Right atrium auricular region (tissue), 2 donors: Measurements from ENCODE around the gene CAMTA1. TPM values are rescaled to one million over a fixed set of nuclear protein-coding genes. Genes with fewer than 3 reads are reported as not detected.

Experiments used
- DNase-seq: peaks from one replicate; pipeline ENCODE4 v3.0.0-alpha.2; 2019; ENCODE audit warnings: low spot score
- H3K27ac ChIP-seq, 2 donors: fragments of 200-600 bp; sonication (generic); 1 replicate in 1 of 2; 2 replicates in 1 of 2; pipeline ENCODE4 v1.5.1; 2016 to 2019
- H3K27me3 ChIP-seq, 2 donors: fragments of 200-600 bp; sonication (generic); one replicate each; pipeline versions ENCODE4 v1.5.1 to v1.6.0; 2017 to 2019
- H3K36me3 ChIP-seq: fragments of 200-600 bp; sonication (generic); one replicate; pipeline ENCODE4 v1.5.1; 2016
- H3K4me1 ChIP-seq, 2 donors: fragments of 200-600 bp; sonication (generic); one replicate each; pipeline versions ENCODE4 v1.5.1 to v1.6.0; 2017 to 2019
- H3K4me3 ChIP-seq, 2 donors: fragments of 200-600 bp; sonication (generic); 1 replicate in 1 of 2; 2 replicates in 1 of 2; pipeline ENCODE4 v1.5.1; 2017 to 2019; ENCODE audit warnings: mild to moderate bottlenecking in 1 of 2, moderate library complexity in 1 of 2
- H3K9me3 ChIP-seq, 2 donors: fragments of 200-600 bp; sonication (generic); one replicate each; pipeline ENCODE4 v1.5.1; 2019
- total RNA-seq, 2 donors: library from RNA; depleted of rRNA; stranded (reverse); fragments of >200 nt; gene quantifications; one replicate each; pipeline ENCODE4 v1.1.0, GENCODE V29; 2016
- TF ChIP-seq, protein P1 (sequence below), 2 donors: fragments of 200-600 bp; sonication (generic); IDR thresholded peaks; one replicate each; pipeline ENCODE4 v1.5.1; 2019; ENCODE audit warnings: antibody characterized with exemption in 2 of 2

CAMTA1 gene
- total RNA-seq, 2 donors from 2014 or later, result 132 to 190 TPM

DNA sequence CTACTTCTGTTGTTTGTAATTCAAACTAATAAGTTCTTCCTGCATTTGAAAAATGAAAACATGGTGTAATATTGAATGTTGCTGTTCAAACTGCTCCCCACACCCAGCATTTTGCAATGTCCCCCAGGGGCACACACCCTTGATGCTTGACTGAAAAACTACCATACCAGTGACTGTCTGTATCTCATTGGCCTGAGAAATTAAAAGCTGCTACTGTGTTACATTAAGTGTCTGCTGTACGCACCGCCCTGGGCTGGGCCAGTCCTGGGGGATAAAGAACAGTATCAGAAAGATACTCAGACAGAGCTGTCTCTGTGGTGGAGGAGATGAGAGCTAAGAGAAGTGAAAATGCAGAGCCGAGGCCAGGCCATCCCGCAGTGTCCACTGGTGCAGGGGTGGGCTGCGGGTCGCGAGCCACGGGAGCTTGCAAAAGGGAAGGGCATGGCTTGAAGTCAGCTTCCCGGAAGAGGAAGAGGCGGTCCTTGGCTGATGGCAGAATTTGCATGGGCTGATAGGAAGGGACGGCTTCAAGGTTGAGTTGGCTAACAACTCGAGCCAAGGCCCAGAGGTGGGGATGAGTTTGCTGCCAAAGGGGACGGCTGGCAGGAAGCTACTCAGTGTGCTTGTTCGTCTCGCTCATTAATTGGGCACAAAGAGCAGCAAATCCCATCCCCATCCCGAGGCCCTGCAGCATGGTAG, 656.0 kb downstream of the CAMTA1 start:
- no peak overlapping the region for H3K27ac ChIP-seq
- no peak for DNase-seq
- H3K4me1 ChIP-seq, result no peaks in the 10 kb centered on the region
- no peaks in the 10 kb centered on the region for H3K27me3 ChIP-seq
- H3K36me3 ChIP-seq, result no peaks in the 10 kb centered on the region
- H3K9me3 ChIP-seq, result no peaks in the 10 kb centered on the region
- TF ChIP-seq, protein P1, sequence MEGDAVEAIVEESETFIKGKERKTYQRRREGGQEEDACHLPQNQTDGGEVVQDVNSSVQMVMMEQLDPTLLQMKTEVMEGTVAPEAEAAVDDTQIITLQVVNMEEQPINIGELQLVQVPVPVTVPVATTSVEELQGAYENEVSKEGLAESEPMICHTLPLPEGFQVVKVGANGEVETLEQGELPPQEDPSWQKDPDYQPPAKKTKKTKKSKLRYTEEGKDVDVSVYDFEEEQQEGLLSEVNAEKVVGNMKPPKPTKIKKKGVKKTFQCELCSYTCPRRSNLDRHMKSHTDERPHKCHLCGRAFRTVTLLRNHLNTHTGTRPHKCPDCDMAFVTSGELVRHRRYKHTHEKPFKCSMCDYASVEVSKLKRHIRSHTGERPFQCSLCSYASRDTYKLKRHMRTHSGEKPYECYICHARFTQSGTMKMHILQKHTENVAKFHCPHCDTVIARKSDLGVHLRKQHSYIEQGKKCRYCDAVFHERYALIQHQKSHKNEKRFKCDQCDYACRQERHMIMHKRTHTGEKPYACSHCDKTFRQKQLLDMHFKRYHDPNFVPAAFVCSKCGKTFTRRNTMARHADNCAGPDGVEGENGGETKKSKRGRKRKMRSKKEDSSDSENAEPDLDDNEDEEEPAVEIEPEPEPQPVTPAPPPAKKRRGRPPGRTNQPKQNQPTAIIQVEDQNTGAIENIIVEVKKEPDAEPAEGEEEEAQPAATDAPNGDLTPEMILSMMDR (IDR thresholded peaks at IDR 0.05), result no peak
- H3K4me3 ChIP-seq, result no peak overlapping the region

DNA sequence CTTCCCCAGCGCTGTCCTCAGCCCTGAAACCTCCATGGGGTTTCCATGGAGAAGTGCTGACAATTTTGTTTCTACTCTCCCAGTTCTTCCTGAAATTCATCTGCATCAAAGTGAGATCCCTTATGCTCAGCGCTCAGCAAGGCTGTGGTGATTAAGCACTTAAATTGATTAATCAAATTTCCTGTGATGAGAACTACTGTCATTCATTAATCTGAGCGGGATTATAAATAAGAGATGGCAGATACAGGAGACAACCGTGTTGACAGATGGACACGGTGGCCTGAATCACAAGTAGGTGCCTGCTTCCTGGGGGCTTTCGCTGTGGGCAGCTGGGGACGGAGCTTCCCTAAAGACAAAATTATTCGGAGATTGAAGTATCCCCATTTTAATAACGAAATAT, 656.8 kb downstream of the CAMTA1 start:
- no peak for DNase-seq
- TF ChIP-seq, protein P1 (IDR thresholded peaks at IDR 0.05), result no peak
- Histone ChIP-seq H3K9me3 (no peaks in the 10 kb centered on the region), H3K4me1 (no peaks in the 10 kb centered on the region), H3K27me3 (no peaks in the 10 kb centered on the region), H3K4me3 (no peak overlapping the region), H3K27ac (no peak overlapping the region), H3K36me3 (no peaks in the 10 kb centered on the region)

DNA sequence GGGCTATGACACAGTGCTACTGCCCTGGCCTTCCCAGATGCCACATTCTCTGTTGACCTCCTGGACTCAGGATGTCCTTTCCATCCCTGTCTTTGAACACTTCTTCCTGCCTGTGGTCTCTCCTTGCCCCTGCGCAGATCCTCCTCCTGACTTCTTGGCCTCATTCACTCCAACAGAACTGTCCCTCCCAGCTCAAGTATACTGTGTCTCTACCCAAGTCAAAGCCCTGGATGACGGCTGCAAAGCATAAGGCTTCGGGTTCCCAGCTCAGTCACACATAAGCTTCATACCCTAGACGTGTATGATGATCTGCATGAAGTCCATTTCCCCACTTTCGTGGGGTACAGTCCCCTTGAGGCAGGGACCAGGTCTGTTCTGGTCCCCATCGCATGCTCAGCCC, 657.7 kb downstream of the CAMTA1 start:
- no peaks in the 10 kb centered on the region for H3K9me3 ChIP-seq
- TF ChIP-seq, protein P1 (IDR thresholded peaks at IDR 0.05), result no peak
- H3K36me3 ChIP-seq, result no peaks in the 10 kb centered on the region
- no peaks in the 10 kb centered on the region for H3K4me1 ChIP-seq
- H3K27ac ChIP-seq, result no peak overlapping the region
- DNase-seq, result no peak
- no peaks in the 10 kb centered on the region for H3K27me3 ChIP-seq
- no peak overlapping the region for H3K4me3 ChIP-seq

DNA sequence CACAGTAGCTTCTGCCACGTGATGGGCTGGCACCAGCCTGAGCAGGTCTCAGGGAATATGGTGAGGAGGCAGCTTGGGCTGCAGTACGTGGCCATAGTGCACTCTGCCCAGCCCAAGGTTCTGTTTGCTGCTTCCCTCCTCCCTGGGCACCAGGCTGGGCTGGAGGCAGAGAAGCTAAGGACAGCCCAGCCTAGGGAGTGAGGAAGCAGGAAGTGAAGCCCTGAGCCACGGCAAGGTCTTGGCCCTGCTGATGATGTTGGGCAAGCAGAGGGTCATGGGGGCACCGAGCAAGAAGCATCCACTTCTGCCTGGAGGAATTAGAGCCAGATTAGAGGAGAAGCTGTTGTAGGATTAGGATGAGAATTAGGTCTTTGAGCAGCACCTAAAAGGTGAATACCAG, 659.1 kb downstream of the CAMTA1 start:
- Histone ChIP-seq H3K27ac (no peak overlapping the region), H3K4me1 (no peaks in the 10 kb centered on the region), H3K9me3 (no peaks in the 10 kb centered on the region), H3K27me3 (no peaks in the 10 kb centered on the region), H3K4me3 (no peak overlapping the region), H3K36me3 (no peaks in the 10 kb centered on the region)
- TF ChIP-seq, protein P1 (IDR thresholded peaks at IDR 0.05), result no peak
- no peak for DNase-seq

DNA sequence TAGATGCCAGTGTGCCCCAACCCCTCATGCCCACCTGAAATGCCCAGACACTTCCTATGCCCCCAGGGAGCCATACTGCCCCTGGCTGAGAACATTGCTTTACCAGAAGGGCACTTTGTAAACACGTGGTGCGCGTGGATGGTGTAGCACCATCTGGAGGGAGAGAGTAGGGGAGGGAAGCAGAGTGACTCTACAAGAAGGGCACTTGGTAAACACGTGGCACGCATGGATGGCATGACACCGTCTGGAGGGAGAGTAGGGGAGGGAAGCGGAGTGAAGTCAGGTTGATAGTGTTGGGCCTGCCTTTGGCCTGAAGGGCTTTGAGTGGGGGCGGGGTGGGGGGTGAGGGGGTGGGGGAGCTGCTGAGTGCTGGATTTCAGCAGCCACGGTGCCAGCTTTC, 661.8 kb downstream of the CAMTA1 start:
- no peaks in the 10 kb centered on the region for H3K9me3 ChIP-seq
- H3K27me3 ChIP-seq, result no peaks in the 10 kb centered on the region
- H3K4me3 ChIP-seq, result no peak overlapping the region
- no peaks in the 10 kb centered on the region for H3K4me1 ChIP-seq
- no peaks in the 10 kb centered on the region for H3K36me3 ChIP-seq
- H3K27ac ChIP-seq, result no peak overlapping the region
- DNase-seq, result no peak
- TF ChIP-seq, protein P1 (IDR thresholded peaks at IDR 0.05), result no peak

DNA sequence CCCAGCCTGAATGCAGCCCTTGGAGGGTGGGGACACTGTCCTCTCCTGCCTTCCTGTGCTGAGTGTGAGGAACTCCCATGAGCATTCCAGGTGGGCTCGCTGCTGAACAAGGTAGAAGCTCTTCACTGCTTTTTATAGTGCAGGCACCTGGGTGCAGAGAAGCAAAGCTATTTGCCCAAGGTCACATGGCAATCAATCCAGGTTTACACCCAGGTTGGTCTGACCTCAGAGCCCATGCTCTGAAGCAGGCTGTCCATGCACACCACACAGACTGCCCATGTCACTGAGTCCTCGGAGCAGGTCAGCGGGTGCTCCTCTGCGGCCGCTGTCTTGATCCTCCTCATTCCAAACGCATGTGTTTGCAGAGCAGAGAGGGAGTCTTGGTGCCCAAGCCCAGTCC, 662.5 kb downstream of the CAMTA1 start:
- Histone ChIP-seq H3K27me3 (no peaks in the 10 kb centered on the region), H3K4me3 (no peak overlapping the region), H3K27ac (no peak overlapping the region), H3K9me3 (no peaks in the 10 kb centered on the region), H3K4me1 (no peaks in the 10 kb centered on the region), H3K36me3 (no peaks in the 10 kb centered on the region)
- TF ChIP-seq, protein P1 (IDR thresholded peaks at IDR 0.05), result no peak
- DNase-seq, result no peak
